Suprapubic skin (tissue), 4 donors: ENCODE data around the gene ZNF521.

Experiments used
- CTCF ChIP-seq, 2 donors: fragments of 200-600 bp in 1 of 2; fragments of 450-650 bp in 1 of 2; sonication (generic) in 1 of 2; IDR thresholded peaks; one replicate each; pipeline ENCODE4 v1.5.1; 2016 to 2019; ENCODE audit warnings: antibody characterized with exemption in 2 of 2, mild to moderate bottlenecking in 1 of 2, moderate library complexity in 1 of 2
- EP300 ChIP-seq: sonication (generic); formaldehyde crosslinking; IDR thresholded peaks from one replicate; pipeline ENCODE4 v1.6.1; 2017; ENCODE audit warnings: antibody characterized with exemption
- POLR2A ChIP-seq, 2 donors: fragments of 450-650 bp; IDR thresholded peaks; one replicate each; pipeline ENCODE4 v1.6.1; 2017; ENCODE audit warnings: antibody characterized with exemption in 2 of 2, mild to moderate bottlenecking in 2 of 2, moderate library complexity in 2 of 2
- POLR2AphosphoS5 ChIP-seq, 3 donors: sonication (generic); formaldehyde crosslinking; IDR thresholded peaks; one replicate each; pipeline ENCODE4 v1.6.1; 2017; ENCODE audit warnings: antibody characterized with exemption in 3 of 3

- no peak for TF ChIP-seq CTCF (IDR thresholded peaks at IDR 0.05)
- no peak for TF ChIP-seq POLR2A (IDR thresholded peaks at IDR 0.05)
- TF ChIP-seq EP300 = no peak
- TF ChIP-seq POLR2AphosphoS5 (IDR thresholded peaks at IDR 0.05) = no peak
Observed at GRCh38 chr18:25283781-25284180, 68.2 kb downstream of the ZNF521 start.
